ENCODE measurements around the gene COL16A1.

The COL16A1 gene

DNA sequence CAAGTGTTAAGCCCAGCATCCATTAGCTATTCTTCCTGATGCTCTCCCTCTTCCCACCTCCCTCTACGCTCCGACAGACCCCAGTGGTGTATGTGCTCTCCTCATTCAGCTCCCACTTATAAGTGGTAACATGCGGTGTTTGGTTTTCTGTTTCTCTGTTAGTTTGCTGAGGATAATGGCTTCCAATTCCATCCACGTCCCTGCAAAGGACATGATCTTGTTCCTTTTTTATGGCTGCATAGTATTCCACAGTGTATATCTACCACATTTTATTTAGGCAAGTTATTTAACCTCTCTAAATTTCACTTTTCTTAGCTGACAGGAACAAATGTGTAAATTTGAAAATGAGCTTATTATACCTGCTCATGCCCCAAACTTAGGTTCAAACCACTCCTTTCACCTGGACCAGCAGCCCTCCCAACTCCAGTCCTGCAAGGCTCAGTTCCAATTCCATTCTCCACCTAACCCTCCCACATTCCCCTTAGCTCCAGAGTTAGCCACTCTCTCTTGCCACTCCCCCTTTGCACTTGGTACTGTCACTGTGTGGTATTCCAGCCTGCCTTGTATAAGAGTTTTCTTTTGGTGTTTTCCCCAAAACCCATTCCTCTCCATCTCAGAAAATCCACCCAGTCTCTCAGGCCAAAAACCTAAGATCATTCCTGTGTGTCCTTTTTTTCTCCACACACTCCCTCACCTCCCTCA, 57.4 kb downstream of the COL16A1 start:
- H3K4me1 ChIP-seq (ENCODE audit: control insufficient read depth, low read depth, low read length) = peaks cover 7% of the 10 kb centered on the region
- no peak overlapping the region for H3K9ac ChIP-seq (ENCODE audit: low read length)
- H2BK120ac ChIP-seq (ENCODE audit: low read depth, low read length) = no peak overlapping the region
- WGBS (ENCODE audit: extremely low coverage, insufficient coverage, low lambda C conversion rate) = no CpG with 5 or more reads among the region's 4 CpGs
- peaks cover 9% of the 10 kb centered on the region for H3K79me1 ChIP-seq (ENCODE audit: low read length)
- H3K56ac ChIP-seq (ENCODE audit: low read length) = peak overlapping the region; percentile 25
- peak overlapping the region; percentile 60 for H3K27ac ChIP-seq (ENCODE audit: low read depth, low read length)
- DNase-seq = no peak
- H3K36me3 ChIP-seq (ENCODE audit: control insufficient read depth, insufficient read depth, low read length) = no peaks in the 10 kb centered on the region
- H2AK5ac ChIP-seq (ENCODE audit: low read length) = no peak overlapping the region
- H4K5ac ChIP-seq (ENCODE audit: low read length) = no peak overlapping the region
- no peak overlapping the region for H3K4ac ChIP-seq (ENCODE audit: low read depth, low read length)
- no peak overlapping the region for H2BK15ac ChIP-seq (replicated peaks; ENCODE audit: low read depth)
- no peak overlapping the region for H2BK5ac ChIP-seq (ENCODE audit: low read length)
- H3K18ac ChIP-seq (ENCODE audit: low read length) = no peak overlapping the region
- no peaks in the 10 kb centered on the region for H3K27me3 ChIP-seq (ENCODE audit: insufficient read depth, low read length, poor library complexity)
- H4K8ac ChIP-seq (ENCODE audit: low read depth, low read length) = no peak overlapping the region
- H3K23ac ChIP-seq (ENCODE audit: low read length) = no peak overlapping the region
- no peak overlapping the region for H3K4me3 ChIP-seq (ENCODE audit: low read length)
- peaks cover 11% of the 10 kb centered on the region for H3K79me2 ChIP-seq (ENCODE audit: control insufficient read depth, insufficient read depth, low read length)
- no peak overlapping the region for H3K4me2 ChIP-seq (ENCODE audit: low read length)

DNA sequence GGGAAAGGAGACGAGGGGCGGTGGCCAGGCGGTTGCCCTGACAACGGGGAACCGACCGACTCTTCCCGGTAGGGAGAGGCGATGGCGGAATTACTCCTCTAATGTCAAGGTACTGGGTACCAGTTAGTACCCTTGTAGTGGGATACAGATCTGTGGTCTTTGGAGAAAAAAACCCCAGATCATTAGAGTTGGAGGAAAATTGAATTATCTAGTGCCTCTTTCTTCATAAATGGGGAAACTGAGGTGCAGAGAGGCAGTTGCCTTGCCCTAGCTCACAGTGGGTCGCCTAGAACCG, 58.6 kb downstream of the COL16A1 start:
- Histone ChIP-seq H4K5ac (ENCODE audit: low read length) (no peak overlapping the region), H3K79me1 (ENCODE audit: low read length) (peaks cover 14% of the 10 kb centered on the region), H3K4ac (ENCODE audit: low read depth, low read length) (no peak overlapping the region), H2AK5ac (ENCODE audit: low read length) (peak overlapping the region; percentile 28), H3K56ac (ENCODE audit: low read length) (peak overlapping the region; percentile 79), H3K4me3 (ENCODE audit: low read length) (peak overlapping the region; percentile 55), H3K18ac (ENCODE audit: low read length) (no peak overlapping the region), H2BK120ac (ENCODE audit: low read depth, low read length) (no peak overlapping the region), H3K9ac (ENCODE audit: low read length) (peak overlapping the region; percentile 60), H3K27me3 (ENCODE audit: insufficient read depth, low read length, poor library complexity) (no peaks in the 10 kb centered on the region), H3K4me2 (ENCODE audit: low read length) (peak overlapping the region; percentile 91), H2BK5ac (ENCODE audit: low read length) (no peak overlapping the region), H2BK15ac (replicated peaks; ENCODE audit: low read depth) (no peak overlapping the region), H4K8ac (ENCODE audit: low read depth, low read length) (no peak overlapping the region), H3K27ac (ENCODE audit: low read depth, low read length) (peak overlapping the region; percentile 74), H3K79me2 (ENCODE audit: control insufficient read depth, insufficient read depth, low read length) (peaks cover 11% of the 10 kb centered on the region), H3K23ac (ENCODE audit: low read length) (no peak overlapping the region), H3K4me1 (ENCODE audit: control insufficient read depth, low read depth, low read length) (peaks cover 7% of the 10 kb centered on the region), H3K36me3 (ENCODE audit: control insufficient read depth, insufficient read depth, low read length) (no peaks in the 10 kb centered on the region)
- no CpG with 5 or more reads among the region's 11 CpGs for WGBS (ENCODE audit: extremely low coverage, insufficient coverage, low lambda C conversion rate)
- no peak for DNase-seq

DNA sequence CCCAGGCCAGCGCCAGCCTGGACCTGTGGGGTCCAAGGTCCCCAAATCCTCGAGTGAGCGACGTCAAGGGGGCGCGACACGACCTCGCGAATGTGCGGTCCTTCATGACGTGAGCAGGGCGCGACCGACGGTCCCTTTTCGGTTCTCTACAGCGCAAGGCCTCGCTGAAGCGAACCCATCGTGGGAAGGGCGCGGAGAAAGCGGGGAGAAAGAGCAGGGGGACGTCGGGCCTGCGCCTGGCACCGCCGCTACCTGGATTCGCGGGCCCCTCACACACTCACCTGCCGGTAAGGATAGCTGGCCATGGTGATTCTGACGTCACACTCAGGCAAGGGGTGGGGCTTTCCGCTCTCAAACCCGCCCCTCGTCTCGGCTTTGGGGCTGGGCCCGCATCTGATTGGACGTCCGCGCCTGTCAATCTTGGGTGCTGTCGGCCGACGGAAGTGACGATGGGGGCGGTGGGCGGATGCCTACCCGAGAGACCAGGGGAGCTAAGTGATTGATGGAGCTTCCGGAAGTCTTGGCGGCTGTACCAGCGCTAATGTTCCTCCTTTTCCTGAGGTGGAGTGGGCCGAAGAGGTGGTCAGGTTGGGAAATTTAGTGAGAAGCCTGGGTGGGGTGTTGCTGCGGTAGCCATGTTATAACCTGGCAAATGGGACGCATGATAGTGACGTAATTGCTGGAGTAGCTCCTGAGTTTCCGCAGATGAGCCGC, 59.1 kb downstream of the COL16A1 start, which contains the start of gene PEF1:
TSS of gene PEF1 (minus strand) at position 317 of the 714 bp plus-strand sequence. CDS start at position 305, 12 bp downstream.
- H2BK15ac ChIP-seq (replicated peaks; ENCODE audit: low read depth) = no peak within 1 kb of the TSS
- peak within 1 kb of the TSS; percentile 86 for H3K9ac ChIP-seq (ENCODE audit: low read length)
- H3K79me2 ChIP-seq (ENCODE audit: control insufficient read depth, insufficient read depth, low read length) = peaks cover 11% of the 10 kb centered on the region
- peak within 1 kb of the TSS; percentile 33 for H2AK5ac ChIP-seq (ENCODE audit: low read length)
- peak within 1 kb of the TSS; percentile 91 for H3K4me2 ChIP-seq (ENCODE audit: low read length)
- no peak within 1 kb of the TSS for H4K8ac ChIP-seq (ENCODE audit: low read depth, low read length)
- peak within 1 kb of the TSS; percentile 20 for H3K18ac ChIP-seq (ENCODE audit: low read length)
- H3K27ac ChIP-seq (ENCODE audit: low read depth, low read length) = peak within 1 kb of the TSS; percentile 74
- peaks cover 14% of the 10 kb centered on the region for H3K79me1 ChIP-seq (ENCODE audit: low read length)
- peak within 1 kb of the TSS; percentile 99 for H3K56ac ChIP-seq (ENCODE audit: low read length)
- no CpG with 5 or more reads among the region's 56 CpGs for WGBS (ENCODE audit: extremely low coverage, insufficient coverage, low lambda C conversion rate)
- peak within 1 kb of the TSS; percentile 89 for H2BK5ac ChIP-seq (ENCODE audit: low read length)
- no peak within 1 kb of the TSS for H3K23ac ChIP-seq (ENCODE audit: low read length)
- peak within 1 kb of the TSS; percentile 83 for H3K4me3 ChIP-seq (ENCODE audit: low read length)
- peak; percentile 99 for DNase-seq
- H3K27me3 ChIP-seq (ENCODE audit: insufficient read depth, low read length, poor library complexity) = no peaks in the 10 kb centered on the region
- H3K36me3 ChIP-seq (ENCODE audit: control insufficient read depth, insufficient read depth, low read length) = no peaks in the 10 kb centered on the region
- peak within 1 kb of the TSS; percentile 64 for H3K4ac ChIP-seq (ENCODE audit: low read depth, low read length)
- no peak within 1 kb of the TSS for H4K5ac ChIP-seq (ENCODE audit: low read length)
- H3K4me1 ChIP-seq (ENCODE audit: control insufficient read depth, low read depth, low read length) = peaks cover 7% of the 10 kb centered on the region
- H2BK120ac ChIP-seq (ENCODE audit: low read depth, low read length) = no peak within 1 kb of the TSS

DNA sequence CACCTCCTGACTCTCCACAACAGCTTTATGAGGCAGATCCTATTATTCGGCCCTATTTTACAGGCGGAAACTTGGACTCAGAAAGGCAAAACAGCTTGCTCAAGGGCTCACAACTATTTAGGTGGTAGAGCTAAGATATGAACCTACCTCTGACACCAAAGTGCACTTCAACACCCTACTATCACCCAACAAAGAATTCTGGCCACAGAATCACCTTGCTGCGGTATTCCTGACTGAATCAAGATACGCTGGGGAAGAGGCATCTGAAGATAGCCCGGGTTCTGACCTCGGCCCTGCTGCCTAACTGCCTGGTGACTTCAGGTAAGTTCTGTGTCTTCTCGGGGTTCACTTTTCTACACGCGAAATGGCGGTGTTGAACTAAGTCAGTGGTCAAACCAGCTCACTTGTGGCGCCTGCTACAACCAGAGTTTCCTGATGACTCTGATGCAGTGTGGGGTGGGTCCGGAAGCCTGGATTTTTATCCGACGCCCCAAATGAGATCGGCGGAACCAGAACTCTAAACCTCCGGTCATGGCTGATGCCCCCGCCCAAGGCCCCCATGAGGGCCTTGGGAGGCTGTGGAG, 59.7 kb downstream of the COL16A1 start:
- Histone ChIP-seq H4K8ac (ENCODE audit: low read depth, low read length) (no peak overlapping the region), H3K79me2 (ENCODE audit: control insufficient read depth, insufficient read depth, low read length) (peaks cover 11% of the 10 kb centered on the region), H2BK5ac (ENCODE audit: low read length) (peak overlapping the region; percentile 89), H3K9ac (ENCODE audit: low read length) (peak overlapping the region; percentile 86), H3K4ac (ENCODE audit: low read depth, low read length) (peak overlapping the region; percentile 64), H3K4me3 (ENCODE audit: low read length) (peak overlapping the region; percentile 83), H3K4me2 (ENCODE audit: low read length) (peak overlapping the region; percentile 74), H3K79me1 (ENCODE audit: low read length) (peaks cover 16% of the 10 kb centered on the region), H2BK15ac (replicated peaks; ENCODE audit: low read depth) (no peak overlapping the region), H3K18ac (ENCODE audit: low read length) (peak overlapping the region; percentile 2), H3K27me3 (ENCODE audit: insufficient read depth, low read length, poor library complexity) (no peaks in the 10 kb centered on the region), H3K56ac (ENCODE audit: low read length) (peak overlapping the region; percentile 99), H2BK120ac (ENCODE audit: low read depth, low read length) (no peak overlapping the region), H3K36me3 (ENCODE audit: control insufficient read depth, insufficient read depth, low read length) (no peaks in the 10 kb centered on the region), H3K27ac (ENCODE audit: low read depth, low read length) (no peak overlapping the region), H4K5ac (ENCODE audit: low read length) (no peak overlapping the region), H2AK5ac (ENCODE audit: low read length) (peak overlapping the region; percentile 33), H3K23ac (ENCODE audit: low read length) (no peak overlapping the region), H3K4me1 (ENCODE audit: control insufficient read depth, low read depth, low read length) (peaks cover 7% of the 10 kb centered on the region)
- WGBS (ENCODE audit: extremely low coverage, insufficient coverage, low lambda C conversion rate) = no CpG with 5 or more reads among the region's 18 CpGs
- DNase-seq = no peak

DNA sequence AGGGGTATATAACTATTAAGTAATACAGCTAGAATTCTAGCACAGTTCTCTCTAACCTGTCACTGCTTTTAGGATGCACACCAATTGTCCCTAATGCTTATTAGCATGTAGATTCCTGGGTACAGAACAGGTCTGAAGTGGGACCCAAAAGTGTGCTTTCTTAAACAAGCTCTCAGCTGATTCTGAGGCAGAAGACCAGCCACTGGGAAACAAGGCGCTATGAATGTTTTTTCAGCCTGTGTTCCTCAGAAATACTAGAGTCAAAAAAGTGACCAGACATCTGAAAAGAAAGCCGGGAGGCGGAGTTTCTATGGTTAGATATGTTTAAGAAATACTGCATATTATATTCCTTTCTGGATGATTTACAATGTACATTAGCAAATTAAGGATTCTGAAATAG, 60.9 kb downstream of the COL16A1 start:
- H3K27me3 ChIP-seq (ENCODE audit: insufficient read depth, low read length, poor library complexity) = no peaks in the 10 kb centered on the region
- no peak overlapping the region for H3K4ac ChIP-seq (ENCODE audit: low read depth, low read length)
- H3K27ac ChIP-seq (ENCODE audit: low read depth, low read length) = no peak overlapping the region
- H3K18ac ChIP-seq (ENCODE audit: low read length) = no peak overlapping the region
- H2BK5ac ChIP-seq (ENCODE audit: low read length) = no peak overlapping the region
- WGBS (ENCODE audit: extremely low coverage, insufficient coverage, low lambda C conversion rate) = no CpG with 5 or more reads among the region's 3 CpGs
- H3K79me2 ChIP-seq (ENCODE audit: control insufficient read depth, insufficient read depth, low read length) = peaks cover 14% of the 10 kb centered on the region
- peaks cover 16% of the 10 kb centered on the region for H3K79me1 ChIP-seq (ENCODE audit: low read length)
- no peak overlapping the region for H3K4me3 ChIP-seq (ENCODE audit: low read length)
- H2BK120ac ChIP-seq (ENCODE audit: low read depth, low read length) = no peak overlapping the region
- no peaks in the 10 kb centered on the region for H3K36me3 ChIP-seq (ENCODE audit: control insufficient read depth, insufficient read depth, low read length)
- no peak overlapping the region for H3K23ac ChIP-seq (ENCODE audit: low read length)
- H4K8ac ChIP-seq (ENCODE audit: low read depth, low read length) = no peak overlapping the region
- H3K4me2 ChIP-seq (ENCODE audit: low read length) = no peak overlapping the region
- no peak for DNase-seq
- H2BK15ac ChIP-seq (replicated peaks; ENCODE audit: low read depth) = no peak overlapping the region
- H3K9ac ChIP-seq (ENCODE audit: low read length) = no peak overlapping the region
- peaks cover 7% of the 10 kb centered on the region for H3K4me1 ChIP-seq (ENCODE audit: control insufficient read depth, low read depth, low read length)
- H2AK5ac ChIP-seq (ENCODE audit: low read length) = no peak overlapping the region
- H4K5ac ChIP-seq (ENCODE audit: low read length) = no peak overlapping the region
- no peak overlapping the region for H3K56ac ChIP-seq (ENCODE audit: low read length)
